HG03558 (cell line): ENCODE data around the gene ZNF445.
"Not testable (repeated sequence)": the region's sequence is repeated elsewhere in the genome, so short reads cannot be mapped to it uniquely, and the experiment has no call there.

Experiments
- ATAC-seq: cut with Tn5 transposase; IDR thresholded peaks from one replicate; pipeline ENCODE4 v1.9.1; 2021; ENCODE audit warnings: moderate number of reproducible peaks; ENCODE audit not compliant: unreplicated experiment; ENCODE audit errors: extremely low read depth

ZNF445 gene

DNA sequence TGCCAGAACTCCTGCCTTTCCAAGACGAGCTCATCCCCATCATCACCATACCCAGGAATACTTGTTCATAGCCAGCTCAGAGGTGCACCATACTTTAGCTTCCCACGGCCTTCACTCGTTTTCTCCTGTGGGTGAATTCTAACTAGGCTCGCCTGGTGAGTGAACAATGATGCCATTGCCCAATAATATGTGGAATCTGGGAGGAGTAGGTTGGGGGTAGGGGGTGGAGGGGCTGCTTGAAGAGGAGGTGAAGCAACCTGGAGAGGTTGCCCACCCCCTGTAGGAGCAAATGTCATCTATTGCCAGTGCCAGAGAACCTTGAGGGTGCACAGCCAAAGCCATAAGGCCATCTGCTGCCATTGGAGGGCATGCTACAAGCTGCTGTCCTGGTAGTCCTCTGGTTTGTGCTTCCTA is 592 bp upstream of the ZNF445 start:
- ATAC-seq: no peak

DNA sequence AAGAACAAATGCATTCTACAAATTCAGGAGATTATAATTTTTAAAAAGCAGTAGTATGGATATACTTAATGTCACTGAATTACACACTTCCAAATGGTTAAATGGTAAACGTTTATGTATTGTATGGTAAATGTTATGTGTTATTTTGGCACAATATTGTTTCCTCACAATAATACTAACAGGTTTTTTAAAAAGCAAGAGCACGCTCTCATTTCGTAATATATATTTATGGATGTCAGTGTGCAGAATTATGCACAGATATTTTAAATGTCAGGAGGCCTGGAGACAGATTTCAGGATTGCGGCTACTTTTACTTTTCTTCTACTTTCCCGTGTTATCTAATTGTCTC is 533 bp downstream of the ZNF445 start:
- no peak for ATAC-seq

DNA sequence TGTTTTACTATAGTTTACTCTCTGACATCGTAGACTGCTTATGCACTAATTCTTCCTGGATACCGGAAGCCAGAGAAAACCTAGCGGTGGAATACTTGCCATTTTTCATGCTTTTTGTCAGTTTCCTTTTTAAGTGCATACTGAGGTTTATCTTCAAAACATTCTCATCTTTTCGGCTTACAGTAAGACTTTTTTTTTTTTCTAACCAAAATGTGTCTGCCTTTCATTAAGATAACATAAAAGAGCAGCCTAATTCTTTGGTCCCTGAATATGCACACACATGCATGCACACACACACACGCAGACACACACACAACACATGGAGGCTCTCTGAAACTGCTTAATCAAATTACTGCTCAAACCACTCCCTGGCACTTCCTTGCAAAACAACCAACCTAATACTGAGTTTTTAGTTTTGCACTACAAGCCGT is 1.3 kb downstream of the ZNF445 start:
- no peak for ATAC-seq

DNA sequence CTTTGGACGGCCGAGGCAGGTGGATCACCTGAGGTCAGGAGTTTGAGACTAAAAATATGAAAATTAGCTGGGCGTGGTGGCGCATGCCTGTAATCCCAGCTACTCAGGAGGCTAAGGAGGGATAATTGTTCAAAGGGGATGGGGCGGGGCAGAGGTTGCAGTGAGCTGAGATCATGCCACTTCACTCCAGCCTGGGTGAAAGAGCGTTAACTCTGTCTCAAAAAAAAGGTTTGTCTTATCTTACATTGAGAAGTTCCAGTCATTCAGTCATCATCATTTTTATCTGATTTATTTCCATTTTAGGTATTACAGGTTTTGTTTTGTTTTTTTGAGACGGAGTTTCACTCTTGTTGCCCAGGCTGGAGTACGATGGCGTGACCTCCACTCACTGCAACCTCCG is 2.6 kb downstream of the ZNF445 start:
- not testable (repeated sequence) for ATAC-seq

DNA sequence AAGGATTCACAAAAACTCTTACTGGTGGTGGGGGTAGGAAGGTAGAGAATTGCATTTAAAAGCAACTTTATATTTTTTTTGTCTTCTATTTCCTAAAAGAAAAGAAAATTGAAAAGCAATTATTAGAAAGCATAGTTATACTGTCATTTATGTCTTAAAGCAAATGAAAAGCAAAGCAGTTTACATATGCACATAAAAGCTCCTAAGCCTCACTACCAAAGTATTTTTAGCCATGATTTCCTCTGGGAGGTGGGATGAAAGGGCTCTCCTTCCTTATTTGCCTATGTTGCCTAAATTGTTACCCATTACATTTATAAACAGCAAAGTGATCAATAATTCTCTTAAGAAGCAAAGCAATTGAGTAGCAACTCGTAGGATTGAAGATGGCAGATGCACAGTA is 7.0 kb downstream of the ZNF445 start:
- no peak for ATAC-seq

DNA sequence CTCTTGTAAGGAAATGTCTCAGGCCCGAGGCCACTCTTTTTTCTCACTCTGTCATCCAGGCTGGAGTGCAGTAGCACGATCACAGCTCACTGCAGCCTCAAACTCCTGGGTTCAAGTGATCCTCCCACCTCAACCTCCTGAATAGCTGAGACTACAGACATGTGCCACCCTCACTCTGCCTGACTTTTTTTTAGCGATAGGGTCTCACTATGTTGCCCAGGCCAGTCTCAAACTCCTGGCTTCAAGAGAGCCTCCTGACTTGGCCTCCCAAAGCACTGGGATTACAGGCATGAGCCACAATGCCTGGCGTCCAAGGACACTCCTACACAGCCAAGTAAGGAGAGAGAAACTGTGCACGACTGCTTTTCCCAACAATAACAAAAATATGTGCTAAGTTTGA is 7.6 kb downstream of the ZNF445 start:
- ATAC-seq: no peak

DNA sequence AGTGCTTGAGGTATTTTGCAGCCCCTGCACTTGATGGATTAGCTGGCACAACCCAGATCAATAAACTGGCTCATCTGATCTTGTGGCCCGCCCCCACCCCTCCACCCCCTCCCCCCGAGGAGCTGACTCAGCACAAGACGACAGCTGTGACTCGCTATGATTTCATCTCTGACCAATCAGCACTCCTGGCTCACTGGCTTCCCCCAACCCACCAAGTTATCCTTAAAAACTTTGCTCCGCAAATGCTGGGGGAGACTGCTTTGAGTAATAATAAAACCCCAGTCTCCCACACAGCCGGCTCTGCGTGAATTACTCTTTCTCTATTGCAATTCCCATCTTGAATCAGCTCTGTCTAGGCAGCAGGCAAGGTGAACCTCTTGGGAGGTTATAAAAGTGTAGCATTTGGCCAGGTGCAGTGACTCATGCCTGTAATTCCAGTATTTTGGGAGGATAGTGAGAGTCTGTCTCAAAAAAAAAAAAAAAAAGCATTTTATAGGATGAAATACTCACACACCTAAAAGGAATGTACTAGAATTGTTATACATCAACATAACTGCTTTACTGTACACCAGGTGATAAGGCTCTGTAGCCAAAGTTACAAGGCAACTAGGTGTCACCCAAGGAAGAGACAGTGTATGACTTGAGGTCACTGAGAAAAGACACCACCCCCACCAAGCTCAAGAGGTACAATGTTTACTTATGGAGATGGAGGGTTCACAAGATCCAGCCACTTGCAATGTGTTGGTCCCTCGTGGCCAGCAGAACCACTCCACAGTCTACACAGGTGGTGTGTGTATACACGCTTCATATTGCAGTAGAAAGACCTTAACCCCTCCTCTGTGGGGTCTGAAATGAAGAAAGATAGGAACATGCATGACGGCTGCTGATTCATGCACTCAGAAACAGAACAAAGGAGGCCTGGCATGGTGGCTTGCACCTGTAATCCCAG is 8.6 kb downstream of the ZNF445 start:
- ATAC-seq: no peak

DNA sequence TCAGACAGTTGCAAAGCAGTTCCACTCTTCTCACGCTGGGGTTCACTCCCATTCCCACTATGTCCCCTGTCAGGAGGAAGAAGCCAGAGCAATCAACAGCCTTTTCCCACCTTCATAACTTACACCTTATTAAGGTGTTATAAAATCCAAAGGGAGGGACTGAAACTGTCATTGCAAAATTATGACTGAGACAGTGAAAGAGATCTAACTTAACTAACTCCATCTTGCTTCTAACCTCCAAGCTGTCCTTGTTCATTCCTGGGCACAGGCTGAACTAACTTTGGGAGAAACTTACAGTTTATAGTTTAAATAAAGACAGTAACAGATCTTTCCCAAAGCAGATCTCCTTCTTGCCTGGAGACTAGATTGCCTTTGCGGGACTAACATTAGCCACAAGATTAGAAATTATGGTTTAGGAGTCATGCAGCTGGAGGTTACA is 9.4 kb downstream of the ZNF445 start:
- ATAC-seq: not testable (repeated sequence)

DNA sequence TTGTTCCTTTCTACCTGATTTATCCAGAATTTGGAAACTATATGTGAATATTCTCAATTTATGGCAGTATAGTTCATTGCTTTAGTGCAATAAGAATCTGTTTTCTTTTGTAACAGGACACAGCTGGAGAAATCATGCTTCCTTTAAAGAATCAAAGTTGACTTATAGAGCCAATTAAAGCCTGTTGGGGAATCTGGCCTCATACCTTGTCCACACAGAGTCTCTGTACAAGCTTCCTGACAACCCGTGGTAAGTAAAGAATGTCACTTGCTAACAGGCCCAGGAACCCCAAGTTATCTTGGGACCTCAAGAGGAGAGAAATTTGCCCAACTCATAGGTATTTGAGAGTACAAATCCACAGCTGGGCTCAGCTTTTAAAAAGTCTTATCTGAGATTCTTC is 10.2 kb downstream of the ZNF445 start:
- no peak for ATAC-seq

DNA sequence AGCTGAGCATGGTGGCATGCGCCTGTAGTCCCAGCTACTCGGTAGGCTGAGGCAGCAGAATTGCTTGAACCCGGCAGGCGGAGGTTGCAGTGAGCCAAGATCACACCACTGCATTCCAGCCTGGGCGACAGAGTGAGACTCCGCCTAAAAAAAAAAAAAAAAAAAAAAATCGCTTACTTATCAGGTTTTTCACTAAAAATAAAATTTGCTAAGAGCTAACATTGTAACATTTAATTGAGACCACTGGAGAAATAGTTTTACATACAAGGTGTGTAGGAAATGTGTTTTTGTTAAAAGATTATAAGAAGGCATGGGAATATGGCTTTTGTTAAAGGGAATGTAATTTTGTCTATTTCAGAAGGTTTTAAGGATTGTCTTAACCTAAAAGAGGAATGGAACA is 12.6 kb downstream of the ZNF445 start:
- ATAC-seq: not testable (repeated sequence)

DNA sequence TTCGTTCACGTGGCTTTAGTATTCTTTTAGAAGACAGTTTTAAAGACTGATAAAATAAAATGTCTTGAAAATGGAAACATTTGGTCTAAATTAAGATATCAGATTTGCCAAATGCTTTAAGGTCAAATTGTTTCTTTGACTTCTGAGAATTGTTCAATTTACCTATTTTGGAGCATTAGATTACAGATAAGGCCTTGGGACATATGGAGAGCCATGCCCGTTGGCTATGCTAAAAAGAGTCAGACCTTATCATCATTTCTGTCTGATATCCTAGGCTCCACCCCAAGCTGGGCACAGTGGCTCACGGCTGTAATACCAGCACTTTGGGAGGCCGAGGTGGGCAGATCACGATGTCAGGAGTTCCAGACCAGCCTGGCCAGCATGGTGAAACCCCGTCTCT is 13.0 kb downstream of the ZNF445 start:
- ATAC-seq: no peak

DNA sequence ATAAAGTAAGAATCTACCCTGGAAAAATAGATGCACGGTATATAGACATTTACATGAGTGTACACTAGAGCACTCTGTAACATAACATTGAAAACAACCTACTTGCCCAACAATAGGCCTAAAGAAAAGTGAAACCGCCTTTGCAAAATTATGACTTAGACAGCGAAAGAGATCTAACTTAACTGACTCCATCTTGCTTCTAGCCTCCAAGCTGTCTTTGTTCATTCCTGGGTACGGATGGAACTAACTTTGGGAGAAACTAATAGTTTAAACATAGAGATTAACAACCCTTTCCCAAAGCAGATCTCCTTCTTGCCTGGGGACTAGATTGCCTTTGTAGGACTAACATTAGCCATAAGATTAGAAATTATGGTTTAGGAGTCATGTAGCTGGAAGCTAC is 17.4 kb downstream of the ZNF445 start:
- ATAC-seq: not testable (repeated sequence)

DNA sequence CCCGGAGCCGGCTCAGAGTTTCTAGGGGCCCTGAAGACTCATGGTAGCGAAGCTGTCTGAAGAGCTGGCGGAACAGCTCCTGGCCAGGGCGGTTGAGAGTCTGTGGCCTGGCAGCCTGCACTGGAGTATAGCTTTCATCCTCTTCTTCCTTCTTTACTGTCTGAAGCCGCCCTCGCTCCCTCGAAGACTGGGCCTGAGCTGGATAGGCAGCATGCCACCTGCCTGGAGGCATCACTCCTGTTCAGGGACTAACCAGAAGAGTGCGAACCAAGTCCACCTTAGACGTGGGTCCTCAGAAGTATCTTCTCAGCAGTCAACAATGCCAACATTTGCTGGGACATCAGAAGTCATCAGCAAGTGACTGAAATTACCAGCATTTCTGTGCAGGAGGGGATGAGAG is 22.2 kb downstream of the ZNF445 start:
- ATAC-seq: no peak

DNA sequence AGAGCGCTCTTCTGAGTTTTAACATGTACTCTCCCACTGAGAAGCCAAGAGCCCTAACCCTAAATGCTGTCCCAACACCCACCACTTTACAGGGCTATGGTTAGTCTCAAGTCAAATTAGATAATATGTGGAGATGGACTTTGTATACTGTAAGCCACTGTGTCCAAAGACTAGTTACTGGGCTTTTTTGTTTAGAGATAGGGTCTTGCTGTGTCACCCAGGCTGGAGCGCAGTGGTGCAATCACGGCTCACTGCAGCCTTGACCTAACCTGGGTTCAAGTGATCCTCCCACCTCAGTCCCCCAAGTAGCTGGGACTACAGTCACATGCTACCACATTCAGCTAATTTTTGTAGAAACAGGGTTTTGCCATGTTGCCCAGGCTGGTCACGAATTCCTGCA is 23.2 kb downstream of the ZNF445 start:
- no peak for ATAC-seq

DNA sequence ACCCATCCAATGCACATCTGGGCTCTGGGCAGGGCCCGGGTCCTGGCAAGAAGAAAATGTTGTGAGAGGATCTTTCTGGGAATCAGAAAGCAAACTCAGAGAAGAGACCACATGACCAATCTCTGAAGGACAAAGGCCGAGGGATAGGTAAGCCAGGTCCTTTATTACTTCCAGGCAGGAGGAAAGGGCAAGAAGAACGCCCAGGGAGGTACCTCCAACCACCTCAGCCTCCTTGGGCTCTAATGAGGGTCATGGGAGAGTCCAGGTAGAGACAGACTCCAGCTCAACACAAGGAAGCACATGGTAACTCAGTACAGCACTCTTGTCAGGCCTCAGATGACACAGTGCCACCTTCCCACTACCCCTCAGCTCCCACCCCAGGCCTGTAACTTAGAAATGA is 26.0 kb downstream of the ZNF445 start:
- no peak for ATAC-seq

DNA sequence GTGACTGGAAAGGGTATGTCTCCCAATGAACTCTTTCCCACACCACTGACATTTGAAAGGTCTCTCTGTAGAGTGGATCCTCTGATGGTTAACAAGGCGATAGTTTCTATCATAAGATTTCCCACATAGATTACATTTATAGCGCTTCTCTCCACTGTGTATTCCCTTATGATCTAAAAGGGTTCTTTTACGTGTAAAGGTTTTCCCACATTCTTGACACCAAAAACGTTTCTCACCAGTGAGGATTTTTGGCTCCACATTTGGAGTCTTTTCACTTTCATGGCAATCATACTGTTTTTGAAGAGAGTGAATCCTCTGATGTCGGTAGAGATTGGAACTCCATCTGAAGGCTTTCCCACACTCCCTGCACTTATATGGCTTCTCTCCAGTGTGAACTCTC is 30.5 kb downstream of the ZNF445 start:
- ATAC-seq: no peak

DNA sequence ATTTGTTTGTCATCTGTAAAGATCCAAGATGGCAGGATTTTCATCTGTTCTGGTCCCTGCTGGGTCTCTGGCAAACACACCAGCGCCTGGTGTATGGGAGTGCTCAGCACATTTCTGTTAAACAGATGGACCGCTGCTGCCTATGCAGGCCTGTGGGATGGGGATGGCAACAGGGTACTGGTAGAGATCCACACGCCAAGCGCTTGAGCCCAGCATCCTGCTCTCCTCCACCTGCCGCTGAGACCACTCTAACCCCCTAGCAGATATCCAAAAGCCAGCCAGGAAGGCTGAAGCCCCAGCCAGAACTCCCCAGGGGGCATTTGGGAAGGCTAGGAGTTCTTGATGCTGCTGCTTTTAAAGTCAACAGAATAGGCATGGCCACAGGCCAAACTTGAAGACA is 31.7 kb downstream of the ZNF445 start:
- ATAC-seq: no peak

DNA sequence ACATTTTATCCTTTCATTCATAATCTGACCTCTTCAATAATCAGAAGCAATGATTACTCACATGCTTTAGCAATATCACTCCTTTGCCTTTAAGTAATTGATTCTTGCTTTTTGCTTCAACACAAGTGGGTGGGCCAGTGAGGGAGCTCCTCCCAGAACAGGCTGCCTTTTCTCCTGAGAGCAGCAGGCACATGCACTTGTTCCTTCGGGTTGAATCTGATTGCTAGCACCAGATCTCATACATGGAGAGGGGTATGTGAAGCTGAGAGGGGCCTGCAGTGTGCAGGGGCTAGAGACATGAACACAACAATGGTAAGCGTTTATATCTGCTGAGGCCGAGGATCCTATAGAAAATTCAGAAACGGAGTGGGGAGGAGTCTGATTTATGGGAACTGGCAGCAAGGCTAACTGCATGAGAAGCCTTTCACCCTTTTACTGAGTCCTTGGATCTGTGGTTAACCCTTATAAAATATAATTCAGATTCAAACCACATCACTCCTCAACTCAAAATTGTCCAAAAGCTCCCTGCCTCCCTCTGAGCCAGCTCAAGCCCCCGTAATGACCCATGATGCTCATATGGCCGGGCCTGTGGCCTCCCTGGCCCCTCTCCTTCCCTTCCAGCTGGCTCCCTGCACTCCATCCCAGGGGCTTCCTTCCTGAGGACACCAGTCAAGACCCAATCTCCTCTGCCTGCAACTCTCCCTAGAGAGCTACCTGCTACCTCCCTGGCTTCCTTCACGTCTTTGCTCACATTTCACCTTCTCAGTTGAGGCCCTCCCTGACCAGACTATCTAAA is 32.4 kb downstream of the ZNF445 start:
- ATAC-seq: no peak

DNA sequence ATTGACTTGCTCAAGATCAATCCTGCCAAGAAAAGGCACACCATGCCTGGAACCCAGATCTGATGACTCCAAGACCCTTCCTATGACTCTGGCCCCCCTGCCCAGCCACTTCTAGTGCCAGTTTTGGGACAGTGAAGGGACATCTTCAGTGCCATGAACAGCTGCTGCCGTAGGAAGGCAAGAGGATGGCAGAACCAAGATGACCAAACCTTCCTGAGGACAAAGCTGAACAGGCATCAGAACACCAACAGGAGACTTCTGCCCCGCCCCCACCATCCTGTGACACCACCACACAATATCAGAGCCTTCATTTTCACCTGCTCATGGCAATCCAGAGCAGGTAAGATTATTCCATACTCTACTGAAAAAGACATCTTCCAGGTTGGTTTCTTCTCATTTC is 33.0 kb downstream of the ZNF445 start:
- no peak for ATAC-seq

DNA sequence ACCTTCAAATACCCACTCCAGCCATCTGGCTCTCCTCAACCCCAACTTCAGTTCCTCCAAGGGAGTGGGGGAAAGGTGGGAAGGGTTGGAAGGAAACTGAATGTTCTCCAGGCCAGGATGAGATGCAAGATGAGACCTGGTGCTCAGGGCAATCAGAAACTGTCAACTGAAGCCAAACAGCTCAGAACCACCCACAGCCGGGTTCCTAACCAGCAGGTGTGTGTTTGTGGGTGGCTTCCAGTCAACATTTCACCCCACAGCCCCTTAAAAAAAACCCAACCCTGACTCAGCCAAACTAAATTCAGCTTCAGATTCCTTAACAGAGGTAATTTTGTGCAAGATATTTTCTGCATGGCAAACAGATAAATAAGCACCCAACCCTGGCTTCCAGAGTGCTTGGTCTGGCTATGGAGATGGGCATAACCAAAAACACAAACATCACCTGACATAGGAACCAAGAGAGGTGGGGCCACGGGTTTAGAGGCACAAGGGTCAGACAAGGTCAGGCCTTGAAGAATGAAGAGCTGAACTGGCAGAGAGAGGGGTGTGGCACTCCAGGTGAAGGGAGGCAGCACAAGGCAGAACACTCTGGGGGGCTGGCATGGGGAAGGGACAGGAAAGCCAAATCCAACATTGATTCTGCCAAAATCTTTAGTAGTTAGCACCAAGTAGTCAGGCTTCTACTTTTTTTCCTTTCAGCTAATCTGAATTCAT is 34.7 kb downstream of the ZNF445 start:
- no peak for ATAC-seq
